ENCODE results near the gene PGP. TPM values are rescaled to one million over a fixed set of nuclear protein-coding genes. Genes with fewer than 3 reads are reported as not detected.

Gene PGP
- polyA plus RNA-seq, 2 of the 4 experiments (the other 2 are of a cell fraction): 13.9 to 33.7 TPM

- Histone ChIP-seq H3K9me3 (no peaks in the 10 kb centered on the region), H3K4me2 (no peak overlapping the region), H3K4me3 (no peak overlapping the region), H3K27ac (no peak overlapping the region), H3K4me1 (peaks cover 10% of the 10 kb centered on the region)
- FAIRE-seq (no peak), DNase-seq (ENCODE audit: low read depth in 1 of 2, low spot score in 1 of 2) (no peak), ATAC-seq (no peak)
- CTCF ChIA-PET: interaction anchor here (1.1 to 1.4 kb wide), 2 partner anchors 186 to 311 kb away, joined by 3 read pairs; no protein-coding TSS in a partner anchor
- WGBS (ENCODE audit: missing lambda C conversion rate): 81% methylated on average over 14 of the region's 24 CpGs
- POLR2A ChIA-PET: interaction anchor here (0.6 kb wide), 1 partner anchor 13 kb away, joined by 5 read pairs; no protein-coding TSS in a partner anchor
- TF ChIP-seq POLR2A (IDR thresholded peaks at IDR 0.05; ENCODE audit: low read length): no peak
- TF ChIP-seq HES2 (IDR thresholded peaks at IDR 0.05): no peak
- TF ChIP-seq TP53 (CRISPR knock-in tag; IDR thresholded peaks at IDR 0.05): no peak
- TF ChIP-seq SREBF2 (IDR thresholded peaks at IDR 0.05): no peak
- TF ChIP-seq ZNF302 (CRISPR knock-in tag; IDR thresholded peaks at IDR 0.05): no peak
- TF ChIP-seq CEBPB (IDR thresholded peaks at IDR 0.05): no peak
- no peak for TF ChIP-seq ZC3H11A (IDR thresholded peaks at IDR 0.05)
- no peak for TF ChIP-seq GATA3 (IDR thresholded peaks at IDR 0.05; ENCODE audit: borderline replicate concordance)
- no peak for TF ChIP-seq USF2 (IDR thresholded peaks at IDR 0.05)
- no peak for TF ChIP-seq ELK1 (IDR thresholded peaks at IDR 0.05; ENCODE audit: low read depth, low read length)
- TF ChIP-seq CHD2 (IDR thresholded peaks at IDR 0.05; ENCODE audit: low read length, partially characterized antibody): no peak
- no peak for TF ChIP-seq ZSCAN20 (CRISPR knock-in tag; IDR thresholded peaks at IDR 0.05)
- no peak for TF ChIP-seq MAFK (IDR thresholded peaks at IDR 0.05; ENCODE audit: partially characterized antibody)
- no peak for TF ChIP-seq PHF8 (IDR thresholded peaks at IDR 0.05; ENCODE audit: borderline replicate concordance, low read depth)
- no peak for TF ChIP-seq HDAC2 (IDR thresholded peaks at IDR 0.05)
- TF ChIP-seq JUNB (IDR thresholded peaks at IDR 0.05): no peak
Measured at GRCh38 chr16:2190002-2190658, 24.5 kb downstream of the PGP start.

- TF ChIP-seq MAX (IDR thresholded peaks at IDR 0.05): no peak
- no peak for TF ChIP-seq MYC (IDR thresholded peaks at IDR 0.05; ENCODE audit: borderline replicate concordance, low read length)
- TF ChIP-seq RFX5 (IDR thresholded peaks at IDR 0.05): no peak
- TF ChIP-seq HEYL (CRISPR knock-in tag; IDR thresholded peaks at IDR 0.05): no peak
- TF ChIP-seq HES2 (IDR thresholded peaks at IDR 0.05): no peak
- TF ChIP-seq EHMT2 (IDR thresholded peaks at IDR 0.05; ENCODE audit: low read depth): no peak
- no peak for TF ChIP-seq SREBF2 (IDR thresholded peaks at IDR 0.05)
- TF ChIP-seq RNF2 (IDR thresholded peaks at IDR 0.05; ENCODE audit: borderline replicate concordance, low read depth): no peak
- no peak for TF ChIP-seq ESRRA (IDR thresholded peaks at IDR 0.05; ENCODE audit: borderline replicate concordance, low read length)
- no peak for TF ChIP-seq GATA3 (IDR thresholded peaks at IDR 0.05; ENCODE audit: borderline replicate concordance)
- no peak for TF ChIP-seq ELK1 (IDR thresholded peaks at IDR 0.05; ENCODE audit: low read depth, low read length)
- Histone ChIP-seq H3K4me2 (no peak overlapping the region), H3K9me3 (no peaks in the 10 kb centered on the region), H3K4me1 (peaks cover 4% of the 10 kb centered on the region; the same call in 2 of the 3 replicates), H3K4me3 (no peak overlapping the region), H3K27ac (no peak overlapping the region)
- CTCF ChIA-PET: interaction anchor here (1.0 to 1.4 kb wide), 3 partner anchors 10 to 312 kb away, joined by 3 read pairs; no protein-coding TSS in a partner anchor
- ATAC-seq (no peak), FAIRE-seq (no peak), DNase-seq (ENCODE audit: low read depth in 1 of 2, low spot score in 1 of 2) (no peak)
- POLR2A ChIA-PET: interaction anchor here (0.6 kb wide), 1 partner anchor 13 kb away, joined by 5 read pairs; no protein-coding TSS in a partner anchor
- WGBS (ENCODE audit: missing lambda C conversion rate): 84% methylated on average over 5 of the region's 25 CpGs
Measured at GRCh38 chr16:2189252-2189893, 25.3 kb downstream of the PGP start.
